ENCODE results near the gene IFNA13.
"Not testable (repeated sequence)": the region's sequence is repeated elsewhere in the genome, so short reads cannot be mapped to it uniquely, and the experiment has no call there.

The IFNA13 gene

DNA sequence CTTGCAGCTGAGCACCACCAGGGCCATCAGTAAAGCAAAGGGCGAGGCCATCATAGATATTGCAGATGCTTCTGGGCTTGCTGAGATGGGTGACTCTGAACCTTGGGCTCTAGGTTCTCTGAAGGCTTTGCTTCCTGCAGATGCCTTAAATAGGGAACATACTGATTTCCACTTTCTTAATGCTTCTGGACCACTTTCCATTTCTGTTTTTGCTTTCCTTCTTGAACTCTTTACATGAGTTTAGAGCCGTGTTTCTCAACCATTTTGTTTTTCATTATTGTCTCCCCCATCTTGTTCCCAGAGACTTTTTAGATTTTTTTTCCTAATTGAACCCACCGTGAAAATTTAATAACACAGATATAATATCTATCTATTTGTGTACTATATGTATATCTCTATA, at the start of gene IFNA13:
Gene IFNA13 (minus strand): TSS at position 101 of the 400 bp plus-strand sequence. CDS start 47 bp downstream, at position 54.
- no peak for DNase-seq

DNA sequence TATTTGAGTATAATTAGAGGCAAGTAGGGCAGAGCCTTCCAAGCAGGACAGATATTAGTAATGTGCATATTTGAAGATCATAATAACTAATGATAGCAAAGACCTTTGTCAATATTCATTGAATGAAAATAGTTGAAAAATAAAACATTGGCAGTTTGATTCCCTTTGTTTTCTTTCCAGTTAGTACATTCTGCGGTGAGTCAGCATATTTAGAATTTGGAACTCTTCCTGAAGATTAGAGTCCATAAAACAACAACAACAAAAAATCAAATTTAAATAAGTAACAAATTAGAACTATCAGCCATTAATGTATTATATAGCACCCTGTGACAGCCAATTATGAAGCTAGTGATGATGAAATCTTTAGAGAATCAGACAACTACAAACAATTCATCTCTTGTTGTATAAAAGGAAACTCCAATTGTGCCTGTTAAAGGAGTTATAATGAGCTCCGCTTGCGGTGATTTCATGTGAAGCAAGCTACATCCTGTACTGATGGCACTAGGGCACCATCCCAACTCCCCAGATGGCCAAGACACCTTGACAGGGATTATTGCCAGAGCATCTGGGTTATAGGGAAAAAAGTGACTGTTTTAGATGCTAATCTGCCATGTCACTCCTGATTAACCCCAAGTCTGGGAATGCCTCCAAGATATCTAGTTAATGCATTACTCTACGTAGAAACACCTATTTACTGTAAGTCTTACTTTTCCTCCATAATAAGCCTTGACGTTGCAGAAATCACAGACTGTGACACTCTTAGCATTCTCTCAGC, 47.8 kb upstream of the IFNA13 start:
- no peak for DNase-seq

DNA sequence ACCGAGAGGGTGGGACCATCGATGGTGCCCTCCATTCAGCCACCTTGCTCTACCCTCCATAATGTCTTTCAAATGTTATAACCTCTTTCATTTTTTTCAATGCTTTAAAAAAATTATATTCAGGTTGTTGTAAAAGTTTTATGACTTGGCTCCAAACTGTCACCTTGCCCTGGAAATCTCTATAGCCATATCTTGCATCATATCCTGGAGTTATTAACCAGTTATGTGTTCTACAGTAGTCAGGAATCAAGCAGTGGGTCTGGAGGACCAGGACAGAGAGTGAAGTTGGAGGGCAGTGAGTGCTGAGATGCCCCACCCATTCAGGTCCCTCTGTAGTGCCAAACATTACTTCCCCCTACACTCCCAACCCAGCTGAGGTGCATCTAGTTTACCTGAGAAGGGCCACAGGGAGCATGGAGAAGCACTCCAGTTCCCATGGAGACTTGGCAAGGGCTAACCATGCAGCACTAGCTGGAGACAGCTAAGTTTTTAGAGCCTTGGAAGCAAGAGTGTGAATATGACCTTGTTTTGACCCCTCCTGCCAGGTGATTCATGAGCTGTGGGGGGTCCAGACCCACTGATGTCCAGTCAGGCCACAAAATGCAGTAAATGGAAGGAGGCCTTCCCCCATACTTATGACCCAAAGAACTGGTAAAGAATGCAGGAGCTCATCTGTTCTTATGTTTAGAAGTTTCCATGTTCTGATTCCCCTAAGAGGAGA, 46.5 kb upstream of the IFNA13 start:
- no peak for DNase-seq

DNA sequence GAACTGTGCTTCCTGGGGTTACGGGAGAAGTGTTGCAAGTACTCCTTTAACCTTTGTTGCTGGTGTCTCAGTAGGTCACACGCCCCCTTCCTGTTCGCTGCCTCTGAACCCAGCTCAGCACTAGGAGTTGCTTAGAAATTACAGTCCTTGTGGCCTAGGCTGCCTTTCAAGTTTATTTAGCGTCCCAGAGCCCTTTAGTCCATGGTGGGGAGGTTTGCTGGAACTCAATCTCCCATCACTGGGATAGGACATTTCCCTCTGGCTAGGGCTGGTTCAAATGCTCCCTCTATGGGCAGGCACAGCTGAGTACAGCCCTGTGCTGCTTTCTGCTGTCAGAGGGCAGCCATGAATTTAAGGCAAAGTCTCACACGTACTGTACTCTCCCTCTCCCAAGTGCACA, 45.8 kb upstream of the IFNA13 start:
- no peak for DNase-seq

DNA sequence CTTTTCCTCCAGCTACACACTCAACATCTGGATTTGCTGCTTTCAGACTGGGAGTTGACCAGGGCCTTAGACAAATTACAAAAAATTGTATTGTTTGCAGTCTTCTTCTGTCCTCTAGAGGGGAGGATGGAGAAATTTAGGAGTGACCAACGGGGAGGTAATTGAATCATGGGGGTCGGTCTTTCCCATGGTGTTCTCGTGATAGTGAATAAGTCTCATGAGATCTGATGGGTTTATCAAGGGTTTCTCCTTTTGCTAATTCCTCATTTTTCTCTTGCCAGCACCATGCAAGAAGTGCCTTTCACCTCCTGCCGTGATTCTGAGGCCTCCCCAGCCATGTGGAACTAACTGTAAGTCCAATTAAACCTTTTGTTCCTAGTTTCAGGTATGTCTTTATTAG, 45.3 kb upstream of the IFNA13 start:
- no peak for DNase-seq

DNA sequence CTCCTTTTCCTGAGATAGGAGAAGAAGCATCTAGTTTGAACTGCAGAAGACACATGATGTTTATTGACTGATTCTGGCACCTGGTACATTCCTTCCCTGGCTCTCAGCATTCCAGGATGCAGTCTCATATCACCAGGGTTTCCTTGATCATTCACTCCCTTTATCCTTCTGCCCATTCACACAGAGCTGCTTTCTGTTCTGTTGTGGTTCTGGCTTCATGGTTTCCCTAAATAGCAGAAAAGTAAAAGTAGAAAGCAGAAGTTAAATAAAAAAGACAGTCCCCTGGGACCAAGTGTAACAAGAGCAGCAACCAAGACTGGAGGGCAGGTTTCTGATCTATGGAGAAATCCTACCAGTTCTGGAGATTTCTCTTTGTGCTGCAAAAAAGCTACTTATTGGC, 44.2 kb upstream of the IFNA13 start:
- no peak for DNase-seq

DNA sequence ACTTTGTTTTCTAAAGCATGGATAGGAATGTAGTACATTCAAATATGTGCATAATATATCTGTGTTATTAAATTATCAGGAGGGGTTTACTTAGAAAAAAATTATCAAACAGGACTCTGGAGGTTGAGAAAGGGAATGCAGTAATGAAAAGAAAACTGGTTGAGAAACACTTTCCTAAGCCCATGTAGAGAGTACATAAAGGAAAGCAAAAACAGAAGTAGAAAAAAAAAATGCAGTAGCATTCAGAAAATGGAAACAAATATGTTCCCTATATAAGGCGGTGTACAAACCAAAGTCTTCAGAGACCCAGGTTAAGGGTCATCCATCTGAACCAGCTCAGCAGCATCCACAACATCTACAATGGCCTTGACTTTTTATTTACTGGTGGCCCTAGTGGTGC, 41.0 kb upstream of the IFNA13 start, which contains the start of gene IFNA8:
Gene IFNA8 (plus strand): TSS at position 301 of the 400 bp plus-strand sequence. CDS start 60 bp downstream, at position 361.
- DNase-seq = no peak

DNA sequence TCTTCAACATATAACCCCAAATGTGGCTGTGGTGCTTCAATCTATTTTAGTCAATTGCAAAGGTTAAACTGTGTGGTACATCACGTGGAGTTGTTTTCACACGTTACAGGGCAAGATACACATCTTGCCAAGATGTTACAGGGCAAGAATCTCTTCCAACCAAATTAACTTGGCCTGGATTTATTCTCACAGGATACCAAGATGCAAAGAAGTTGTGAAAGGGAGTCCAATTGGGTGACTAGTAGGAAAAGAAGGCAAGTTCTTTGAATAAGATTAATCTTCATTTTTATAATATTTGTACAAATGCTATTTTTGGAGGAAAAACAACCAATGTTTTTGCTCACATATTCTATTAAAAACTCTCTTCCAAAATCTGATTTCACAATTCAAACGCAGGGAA, 36.3 kb upstream of the IFNA13 start:
- DNase-seq = no peak

DNA sequence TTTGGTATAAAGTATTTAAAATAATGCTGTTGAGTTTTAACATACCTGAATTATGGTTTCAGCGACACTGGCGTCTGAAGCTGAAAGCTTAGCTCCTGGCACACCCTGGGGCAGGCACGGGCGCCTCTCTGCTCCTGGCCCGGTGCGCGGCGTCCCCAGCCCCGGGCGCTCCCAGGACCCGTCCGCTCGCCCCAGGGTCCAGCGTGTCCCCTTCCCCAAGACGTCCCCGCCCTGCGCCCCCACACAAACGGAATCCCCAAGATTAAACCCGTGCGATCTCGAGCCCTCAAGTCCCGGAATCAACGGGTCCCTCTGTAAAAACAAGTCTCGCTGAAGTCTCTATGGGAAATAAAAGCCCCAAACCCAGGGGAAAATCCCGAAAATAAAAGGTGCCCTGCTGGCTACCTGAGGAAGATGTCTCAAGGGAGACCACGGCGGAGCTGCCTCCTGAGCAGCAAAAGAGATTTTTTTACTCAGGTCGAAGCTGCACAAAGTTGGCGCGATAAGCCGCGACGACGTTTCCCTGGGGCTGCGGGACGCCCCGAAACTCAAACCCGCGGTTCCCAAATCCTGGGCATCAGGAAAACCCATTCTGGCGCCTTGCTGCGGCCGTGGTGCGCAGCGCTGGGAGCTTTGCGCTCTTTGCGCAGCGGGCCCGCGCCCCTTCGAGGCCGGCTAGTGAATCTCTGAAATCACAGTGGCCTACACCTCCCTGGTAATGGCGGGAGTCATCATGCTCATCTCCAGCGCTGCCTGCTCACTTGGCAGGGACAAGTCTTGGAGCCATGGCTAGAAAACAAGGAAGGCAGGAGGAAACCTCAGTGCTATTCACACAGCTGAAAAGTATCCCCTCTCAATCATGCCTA, 34.8 kb upstream of the IFNA13 start:
- DNase-seq = no peak

DNA sequence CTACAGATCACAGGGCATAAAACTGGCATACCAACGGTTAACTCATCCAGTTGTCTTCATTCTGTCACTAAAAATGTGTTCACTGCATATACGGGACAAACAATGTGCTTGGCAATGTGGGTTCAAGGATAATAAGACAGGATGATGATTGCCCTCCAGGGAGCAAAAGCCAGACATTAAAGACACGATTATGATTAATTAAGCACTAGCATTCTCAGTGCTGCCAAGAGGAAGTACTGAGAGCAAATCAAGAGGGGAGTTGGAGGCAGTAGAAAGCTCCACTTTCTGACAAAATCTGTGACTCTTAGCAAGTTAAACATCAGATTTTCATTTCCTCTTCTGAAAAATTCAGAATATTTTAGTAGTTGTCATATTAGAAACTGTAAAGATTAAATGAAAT, 32.1 kb upstream of the IFNA13 start:
- DNase-seq = peak; percentile 2

DNA sequence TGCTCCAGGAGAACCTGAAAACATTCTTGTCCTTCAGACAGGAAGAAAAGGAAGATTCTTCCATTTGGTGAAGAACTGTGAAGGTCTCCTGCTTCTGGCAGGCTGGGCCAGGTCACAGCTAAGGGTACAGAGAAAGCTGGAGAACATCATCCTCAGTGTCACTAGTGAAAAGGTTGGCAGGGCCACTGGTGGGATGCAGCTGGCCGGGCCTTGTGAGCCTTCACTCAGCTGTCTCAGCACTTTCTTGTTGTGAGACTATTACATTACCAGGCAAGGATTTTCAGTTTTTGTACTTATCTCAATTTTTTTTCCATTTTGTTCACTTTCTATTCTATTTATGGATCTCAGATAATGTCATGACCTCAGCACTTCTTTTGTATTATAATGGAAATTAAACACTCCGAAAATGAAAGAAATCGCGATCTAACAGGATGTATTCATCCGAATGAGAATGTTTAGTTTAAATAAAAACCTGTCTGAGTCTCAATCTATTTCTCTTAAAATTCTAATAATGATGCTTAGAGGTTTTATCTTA, 31.2 kb upstream of the IFNA13 start:
- DNase-seq = no peak

DNA sequence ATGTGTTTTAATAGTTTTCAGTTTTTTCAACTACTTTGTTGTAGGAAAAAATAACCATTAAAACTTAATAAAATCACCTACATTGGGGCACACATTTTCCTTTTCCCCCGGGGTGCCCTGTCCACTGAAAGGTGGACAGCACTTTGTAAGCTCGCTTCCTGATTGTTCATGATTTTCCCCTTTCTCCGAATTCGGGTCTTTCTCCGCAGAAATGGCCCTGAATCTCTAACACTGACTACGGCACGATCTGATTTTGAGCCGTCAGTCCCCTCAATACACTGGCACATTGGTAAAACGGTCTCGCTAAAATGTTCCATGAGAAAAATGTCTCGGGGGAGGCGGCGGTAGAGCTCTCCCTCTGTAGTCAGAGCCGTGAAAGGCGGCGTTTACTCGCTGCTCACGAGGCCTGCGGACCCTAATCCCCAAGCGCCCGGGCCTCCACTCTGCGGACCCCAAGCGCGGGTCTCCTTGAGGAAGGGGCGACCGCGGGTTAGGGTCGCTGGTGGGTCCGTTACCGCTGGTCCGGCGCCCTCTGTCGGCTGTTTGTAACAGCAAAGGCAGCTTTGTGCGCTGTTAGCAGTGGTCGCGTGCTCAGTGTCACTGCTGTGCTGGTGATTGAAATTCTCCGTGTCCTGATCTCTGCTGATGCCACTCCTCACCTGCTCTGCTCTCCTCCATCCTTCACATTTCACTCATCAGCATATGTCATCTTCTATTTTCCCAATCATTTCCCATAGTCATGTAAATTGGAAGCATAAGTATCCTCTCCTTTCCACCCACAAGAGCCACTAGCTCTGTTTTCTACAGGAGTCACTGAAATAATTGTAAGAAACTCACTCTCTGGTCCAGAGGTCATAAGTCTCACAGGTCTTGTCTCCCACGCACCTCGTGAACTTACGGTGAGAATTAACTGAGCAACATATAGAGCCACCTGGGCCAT, 28.2 kb upstream of the IFNA13 start:
- peak; percentile 1 for DNase-seq

DNA sequence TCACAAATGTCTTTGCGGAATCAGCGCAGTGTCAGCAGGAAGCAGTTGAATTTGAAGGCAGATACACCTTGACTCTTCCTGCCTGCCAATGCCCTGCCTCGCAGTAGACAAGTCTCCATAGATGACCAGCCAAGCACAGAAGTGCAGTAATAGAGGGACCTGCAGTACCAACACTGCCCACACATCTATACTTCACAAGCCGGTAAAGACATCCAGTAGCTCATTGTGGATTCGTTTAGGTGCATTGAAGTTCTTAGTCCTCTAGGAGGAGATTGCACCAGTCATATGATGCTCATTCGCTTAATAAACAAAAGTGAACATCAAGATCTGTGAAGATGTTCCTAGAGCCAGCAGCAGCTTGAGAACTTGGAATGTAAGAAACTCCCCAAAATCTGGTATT, 24.4 kb upstream of the IFNA13 start:
- peak; percentile 15 for DNase-seq

DNA sequence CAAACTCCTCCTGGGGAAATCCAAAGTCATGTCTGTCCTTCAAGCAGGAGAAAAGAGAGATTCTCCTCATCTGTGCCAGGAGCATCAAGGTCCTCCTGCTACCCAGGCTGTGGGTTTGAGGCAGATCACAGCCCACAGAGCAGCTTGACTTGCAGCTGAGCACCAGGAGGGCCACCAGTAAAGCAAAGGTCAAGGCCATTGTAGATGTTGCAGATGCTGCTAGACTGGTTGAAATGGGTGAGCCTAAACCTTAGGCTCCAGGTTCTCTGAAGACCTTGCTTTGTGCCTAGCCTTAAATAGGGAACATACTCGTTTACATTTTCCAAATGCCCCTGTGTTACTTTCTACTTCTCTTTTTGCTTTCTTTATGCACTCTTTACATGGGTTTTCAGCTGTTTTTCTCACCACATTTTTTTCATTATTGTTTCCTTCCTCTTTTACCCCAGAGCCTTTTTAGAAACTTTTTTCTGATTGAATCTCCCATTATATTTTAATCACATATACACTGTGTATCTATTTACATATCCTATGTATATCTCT, 17.3 kb upstream of the IFNA13 start, which contains the start of gene IFNA2:
Gene IFNA2 (minus strand): TSS at position 268 of the 540 bp plus-strand sequence. CDS start 69 bp downstream, at position 199.
- no peak for DNase-seq

DNA sequence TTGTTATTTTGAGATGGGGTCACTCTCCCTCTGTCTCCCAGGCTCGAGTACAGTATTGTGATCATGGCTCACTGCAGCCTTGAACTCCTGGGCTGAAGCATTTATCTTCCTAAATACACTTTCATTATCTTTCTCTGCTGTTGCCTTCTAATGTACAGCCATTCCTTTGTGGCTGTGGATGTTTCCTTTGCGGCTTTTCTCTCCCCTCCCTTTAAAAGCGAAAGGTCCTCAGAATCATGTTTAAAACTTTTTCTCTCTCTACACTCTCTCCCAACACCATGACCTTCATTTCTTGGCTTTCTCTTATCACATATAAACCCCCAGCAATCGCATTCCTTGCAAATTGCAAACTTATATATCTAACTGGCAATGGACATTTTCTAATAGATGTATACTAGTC, 15.8 kb upstream of the IFNA13 start:
- no peak for DNase-seq

DNA sequence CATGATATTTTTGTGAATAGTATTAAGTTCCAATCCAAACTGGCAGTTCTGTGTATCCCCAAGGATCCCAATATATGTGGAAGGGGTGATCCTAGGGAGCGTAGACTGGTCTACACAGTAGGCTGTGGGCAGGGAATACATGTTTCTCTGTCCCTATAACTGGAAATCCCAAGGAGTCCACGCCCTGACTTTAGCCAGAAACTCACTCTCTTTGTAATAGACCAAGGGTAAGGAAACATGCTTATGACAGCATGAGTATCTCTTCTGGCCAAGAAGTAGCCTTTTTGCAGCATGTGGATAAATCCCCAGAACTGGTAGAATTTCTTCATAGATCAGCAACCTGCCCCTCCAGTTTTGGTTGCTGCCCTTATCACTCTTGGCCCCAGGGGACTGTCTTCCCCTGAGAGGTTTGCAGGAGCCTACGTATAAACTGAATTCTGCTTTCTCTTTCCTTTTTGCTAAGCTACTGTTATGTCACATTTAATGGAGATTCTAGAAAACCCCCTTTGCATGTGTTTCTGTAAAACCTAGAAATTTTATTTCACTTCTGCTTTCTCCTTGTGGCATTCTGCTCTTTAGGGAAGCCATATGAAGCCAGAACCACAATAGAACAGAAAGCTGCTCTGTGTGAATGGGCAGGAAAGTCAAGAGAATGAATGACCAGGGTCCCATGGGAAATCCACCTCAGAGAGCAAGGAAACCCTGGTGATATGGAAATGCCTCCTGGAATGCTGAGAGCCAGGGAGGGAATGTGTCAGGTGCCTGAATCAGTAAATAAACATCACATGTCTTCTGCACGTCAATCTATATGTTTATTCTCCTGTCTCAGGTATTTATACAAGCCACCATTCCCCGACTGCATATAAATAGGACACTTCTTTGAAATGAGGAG, 13.8 kb upstream of the IFNA13 start:
- peak; percentile 65 for DNase-seq

DNA sequence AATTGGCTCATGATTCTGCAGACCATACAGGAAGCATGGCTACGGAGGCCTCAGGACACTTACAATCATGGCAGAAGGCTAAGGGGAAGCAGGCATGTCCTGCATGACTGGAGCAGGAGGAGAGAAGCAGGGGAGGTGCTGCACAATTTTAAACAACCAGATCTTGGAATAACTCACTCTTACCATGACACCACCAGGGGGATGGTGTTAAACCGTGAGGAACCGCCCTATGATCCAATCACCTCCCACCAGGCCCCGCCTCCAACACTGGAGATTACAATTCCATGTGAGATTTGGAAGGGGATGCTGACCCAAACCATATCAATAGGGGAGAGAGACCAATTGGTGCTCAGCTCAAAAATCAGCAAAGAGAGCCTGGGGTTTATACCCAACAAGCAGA, 3.6 kb upstream of the IFNA13 start:
- DNase-seq = not testable (repeated sequence)

DNA sequence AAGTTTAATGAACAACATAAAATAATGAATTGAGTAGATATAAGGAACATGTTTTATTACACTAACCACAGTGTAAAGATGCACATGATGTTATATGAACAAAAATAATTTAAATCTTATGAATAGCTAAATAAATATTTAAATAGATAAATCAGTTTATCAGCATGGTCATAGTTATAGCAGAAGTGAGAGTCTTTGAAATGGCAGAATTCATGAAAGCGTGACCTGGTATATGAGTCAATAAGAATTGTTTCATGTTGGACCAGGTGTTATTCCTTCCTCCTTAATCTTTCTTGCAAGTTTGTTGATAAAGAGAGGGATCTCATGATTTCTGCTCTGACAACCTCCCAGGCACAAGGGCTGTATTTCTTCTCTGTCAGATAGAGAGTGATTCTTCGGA, 688 bp downstream of the IFNA13 start:
- not testable (repeated sequence) for DNase-seq

DNA sequence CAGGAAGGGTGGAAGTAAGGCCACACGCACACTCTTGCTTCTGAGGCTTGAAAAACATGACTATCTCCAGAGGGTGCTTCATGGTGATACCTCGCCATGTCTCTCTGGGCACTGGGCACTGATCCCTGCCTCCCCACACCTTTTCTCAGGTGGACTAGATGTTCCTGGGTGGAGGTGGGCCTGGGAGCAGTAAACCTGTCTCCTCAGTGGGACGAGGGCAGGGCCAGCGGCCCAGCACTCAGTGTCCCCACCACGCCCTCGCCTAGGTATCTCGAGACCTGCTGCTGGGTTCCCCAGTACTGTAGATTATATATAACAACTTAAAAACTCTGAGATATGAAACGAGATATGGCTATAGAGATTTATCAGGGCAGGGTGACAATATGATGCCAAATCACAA, 5.6 kb downstream of the IFNA13 start:
- DNase-seq = no peak
